GM18951 (cell line): ENCODE measurements around the gene KLHL29.

Source experiments
- POLR2A ChIP-seq: IDR thresholded peaks from 4 replicates; pipeline ENCODE4 v1.6.1; 2011; ENCODE audit warnings: mild to moderate bottlenecking; ENCODE audit not compliant: insufficient read length, insufficient read depth; ENCODE audit errors: extremely low read depth
- in situ Hi-C: fragments of 300-500 bp; cut with MboI; formaldehyde crosslinking; loops from one replicate; pipeline ENCODE4 v1.12.0; 2022; ENCODE audit warnings: low sequenced_read_pairs, mixed read lengths, inconsistent platforms; ENCODE audit not compliant: unreplicated experiment

Gene KLHL29

GRCh38 chr2:23553561-23553960, 168.6 kb downstream of the KLHL29 start:
- in situ Hi-C loops = no loop called here
- no peak for TF ChIP-seq POLR2A

DNA sequence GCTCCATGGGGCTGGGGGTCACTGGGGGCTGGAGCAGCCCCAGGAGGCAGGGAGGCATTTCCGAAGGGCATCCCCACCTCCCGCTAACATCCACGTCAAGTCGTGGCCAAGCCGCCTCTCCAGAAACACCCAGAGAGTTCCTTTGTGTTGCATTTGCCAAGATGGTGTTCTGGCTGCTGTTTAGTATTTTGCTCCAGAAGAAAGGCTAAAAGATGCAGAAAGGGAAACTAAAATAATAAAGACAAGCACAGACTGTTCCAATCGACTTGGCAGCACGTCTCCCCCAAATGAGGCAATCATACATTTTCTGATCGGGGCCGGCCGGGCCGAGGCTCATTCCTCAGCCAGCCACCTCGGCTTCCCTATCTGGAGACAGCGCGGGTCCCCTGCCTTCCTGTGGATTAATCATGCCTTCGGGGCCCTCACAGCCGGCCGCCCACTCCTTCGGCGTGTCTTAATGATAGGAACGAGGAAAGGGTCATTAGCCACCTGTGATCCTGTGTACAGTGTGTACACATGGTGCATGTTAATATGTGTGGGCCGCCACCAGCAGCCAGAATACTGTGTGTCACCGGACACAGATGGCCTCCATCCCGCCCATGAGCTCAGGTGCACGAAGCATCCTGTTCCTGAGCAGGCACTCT, 169.2 kb downstream of the KLHL29 start:
- TF ChIP-seq POLR2A = no peak
- in situ Hi-C loops = no loop called here

DNA sequence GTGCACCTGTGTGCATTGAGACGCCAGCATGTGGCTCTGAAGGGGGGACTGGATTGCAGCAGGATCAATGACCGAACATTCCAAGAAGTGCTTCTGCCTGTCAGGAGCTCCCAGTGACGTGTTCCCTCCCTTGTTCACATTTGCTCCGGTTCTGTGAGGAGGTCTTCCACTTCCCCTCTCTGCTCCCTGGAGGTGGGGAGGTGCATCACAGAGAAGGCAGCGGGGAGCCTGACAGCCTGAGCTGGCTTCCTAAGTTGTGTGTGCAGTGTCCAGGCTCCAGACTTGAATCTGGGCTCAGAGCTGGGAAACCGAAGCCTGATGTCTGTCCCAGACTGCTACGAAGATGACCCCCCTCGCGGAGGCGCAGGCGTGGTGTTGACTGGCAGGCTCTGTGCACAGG, 171.0 kb downstream of the KLHL29 start:
- in situ Hi-C loops = no loop called here
- TF ChIP-seq POLR2A = no peak

GRCh38 chr2:23556929-23557328, 171.9 kb downstream of the KLHL29 start:
- in situ Hi-C loops = no loop called here
- TF ChIP-seq POLR2A = no peak

DNA sequence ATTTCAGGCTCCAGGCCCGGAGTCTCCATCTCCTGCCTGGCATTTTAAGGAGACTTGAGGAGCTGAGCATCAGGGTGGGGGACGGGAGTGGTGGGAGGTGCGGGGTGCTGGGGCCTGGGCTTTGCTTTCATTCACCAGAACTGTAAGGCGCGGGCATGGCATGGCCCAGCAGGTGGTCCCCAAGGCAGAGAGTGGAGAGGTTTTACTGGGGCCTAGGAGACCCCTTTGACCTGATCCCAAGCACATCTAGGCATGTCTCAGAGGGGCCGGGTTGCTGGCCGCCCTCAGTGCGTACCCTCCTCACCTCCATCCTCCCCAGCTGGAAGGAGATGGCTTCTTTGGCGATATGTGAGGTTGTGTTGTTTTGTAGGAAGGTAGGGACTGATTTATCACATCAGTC, 172.5 kb downstream of the KLHL29 start:
- in situ Hi-C loops = no loop called here
- TF ChIP-seq POLR2A = no peak

- no peak for TF ChIP-seq POLR2A
- in situ Hi-C loops = no loop called here
Measured at GRCh38 chr2:23559561-23560239, 174.7 kb downstream of the KLHL29 start.

DNA sequence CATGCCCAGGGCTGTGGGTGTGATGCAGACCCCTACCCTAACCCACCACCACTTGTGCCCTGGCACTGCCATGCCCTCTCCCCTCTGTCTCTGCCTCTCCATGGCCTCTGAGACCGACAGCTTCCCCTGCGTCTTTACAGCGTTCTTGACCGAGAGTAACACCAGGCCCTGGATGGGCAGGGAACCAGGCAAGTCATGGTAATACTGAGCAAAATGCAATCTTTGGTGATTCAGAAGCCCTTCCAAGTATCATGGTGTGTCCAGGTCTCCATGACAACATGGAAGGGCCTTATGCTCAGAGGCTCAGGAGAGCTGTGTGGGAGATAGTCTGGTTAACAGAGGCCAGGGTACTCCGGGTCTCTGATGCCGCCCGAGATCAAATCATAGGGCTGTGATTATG, 176.1 kb downstream of the KLHL29 start:
- in situ Hi-C loops = no loop called here
- TF ChIP-seq POLR2A = no peak

DNA sequence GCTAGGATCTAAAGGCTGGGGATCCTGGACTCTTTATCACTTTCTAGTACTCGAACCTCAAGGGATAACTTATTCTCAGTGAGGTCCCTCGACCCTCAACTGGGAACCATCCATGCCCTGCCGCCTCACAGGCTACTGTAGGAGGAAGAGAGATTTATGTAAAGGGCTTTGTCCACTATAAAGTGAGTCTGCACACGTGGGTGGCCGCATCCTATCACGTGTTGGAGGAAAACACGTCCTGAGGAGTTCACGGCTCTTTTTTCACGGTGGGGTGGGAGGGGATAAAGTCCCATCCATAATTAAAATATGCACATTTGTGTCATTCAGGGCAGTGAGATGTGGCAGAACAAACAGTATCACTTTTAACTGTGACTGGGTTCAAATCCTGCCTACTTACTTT, 176.6 kb downstream of the KLHL29 start:
- in situ Hi-C loops = no loop called here
- TF ChIP-seq POLR2A = no peak

DNA sequence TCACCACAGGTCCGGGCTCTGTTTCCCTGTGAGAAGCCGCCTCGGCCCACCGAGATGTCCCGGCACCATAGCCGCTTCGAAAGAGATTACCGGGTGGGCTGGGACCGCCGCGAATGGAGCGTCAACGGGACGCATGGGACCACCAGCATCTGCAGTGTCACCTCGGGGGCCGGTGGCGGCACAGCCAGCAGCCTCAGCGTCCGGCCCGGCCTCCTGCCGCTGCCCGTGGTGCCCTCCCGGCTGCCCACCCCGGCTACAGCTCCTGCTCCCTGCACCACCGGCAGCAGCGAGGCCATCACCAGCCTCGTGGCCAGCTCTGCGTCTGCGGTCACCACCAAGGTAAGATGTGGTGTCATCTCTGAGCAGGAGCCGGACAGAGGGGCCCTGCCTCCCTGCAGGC, 177.2 kb downstream of the KLHL29 start:
- no peak for TF ChIP-seq POLR2A
- in situ Hi-C loops = no loop called here

GRCh38 chr2:23563151-23563550, 178.2 kb downstream of the KLHL29 start:
- in situ Hi-C loops = no loop called here
- no peak for TF ChIP-seq POLR2A

DNA sequence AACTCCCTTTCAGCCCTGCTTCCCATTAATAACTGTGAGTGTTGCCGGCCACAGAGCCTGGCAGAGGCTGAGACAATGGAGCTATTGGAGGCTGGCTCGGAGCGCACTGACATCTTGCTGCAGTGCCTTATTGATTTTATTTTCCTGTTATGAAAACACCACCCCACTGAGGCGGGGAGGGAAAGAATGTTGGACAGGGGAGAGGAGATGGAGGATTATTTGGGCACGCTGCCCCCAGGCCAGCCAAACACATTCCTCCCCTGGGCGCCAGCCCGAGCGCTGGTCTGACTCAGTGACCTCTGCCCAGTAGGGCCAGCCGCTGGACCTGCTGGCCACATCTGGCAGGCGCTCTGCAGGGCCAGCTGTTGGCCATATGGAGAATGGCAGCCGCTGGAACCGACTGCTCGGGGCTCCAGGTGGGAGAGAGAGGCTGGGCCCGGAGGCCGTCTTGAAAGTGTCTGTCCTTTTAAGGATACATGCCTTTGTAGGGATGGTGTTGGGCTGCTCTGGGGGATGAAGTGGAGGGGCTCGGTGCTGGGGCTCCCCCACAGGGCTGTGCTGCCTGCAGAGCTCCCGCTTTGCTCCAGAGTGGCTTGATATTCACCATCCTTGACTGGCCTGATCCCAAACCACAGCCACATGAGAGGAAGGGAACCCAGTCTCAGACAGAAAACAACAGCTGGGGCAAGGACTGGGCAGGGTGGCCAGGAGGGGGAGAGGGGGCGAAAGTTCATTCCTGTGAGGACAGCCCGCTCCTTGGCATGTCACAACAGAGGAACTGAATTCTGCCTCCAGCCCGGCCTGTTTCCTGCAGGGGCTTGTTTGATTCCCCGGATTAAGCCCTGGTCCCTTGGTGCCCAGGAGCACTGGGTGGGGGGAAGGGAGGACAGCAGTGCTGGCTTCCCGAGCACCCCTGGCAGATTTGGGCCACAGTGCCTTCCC, 179.0 kb downstream of the KLHL29 start:
- in situ Hi-C loops = no loop called here
- TF ChIP-seq POLR2A = no peak

DNA sequence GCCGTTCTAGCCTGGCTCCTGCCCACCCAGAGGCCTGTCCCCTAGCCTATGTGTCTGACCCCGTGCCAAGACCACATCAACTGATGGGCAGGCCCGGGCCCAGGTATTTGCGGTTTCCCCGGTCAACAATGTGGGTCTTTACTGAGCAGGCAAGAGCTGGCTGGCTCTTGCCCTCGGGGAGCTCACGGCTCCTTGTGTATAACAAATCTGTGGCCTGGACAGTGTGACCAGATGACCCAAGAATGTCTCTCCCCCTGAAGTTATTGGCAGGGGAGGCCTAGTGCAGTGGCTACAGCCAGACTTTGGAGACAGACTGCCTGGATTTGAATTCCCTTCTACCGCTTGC, 179.6 kb downstream of the KLHL29 start:
- TF ChIP-seq POLR2A = no peak
- in situ Hi-C loops = no loop called here

DNA sequence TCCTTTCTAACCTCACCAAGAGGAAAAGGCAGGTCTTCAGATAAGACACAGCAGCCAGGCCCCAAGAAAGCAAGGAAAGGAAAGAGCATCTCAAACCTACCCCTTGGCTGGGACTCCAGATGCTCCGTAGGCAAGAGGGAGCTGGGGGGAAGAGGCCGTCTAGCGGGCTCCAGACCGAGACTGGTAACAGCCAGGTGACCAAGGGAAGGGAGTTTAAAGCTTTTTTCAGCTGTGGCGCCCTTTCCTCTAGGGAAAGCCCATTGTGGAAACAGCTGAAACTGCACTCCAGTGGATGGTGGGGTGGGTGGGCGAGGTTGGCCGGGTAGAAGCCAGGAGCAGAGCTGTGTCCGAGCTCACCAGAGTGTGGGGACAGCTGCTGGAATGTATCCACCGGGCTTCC, 180.4 kb downstream of the KLHL29 start:
- in situ Hi-C loops = no loop called here
- no peak for TF ChIP-seq POLR2A
